Fibroblast of the conjunctiva (primary cell): ENCODE measurements around the gene SP140.
"Not testable (repeated sequence)": the region's sequence is repeated elsewhere in the genome, so short reads cannot be mapped to it uniquely, and the experiment has no call there.

Source experiments
- DNase-seq: peaks from one replicate; pipeline ENCODE4 v3.0.0-alpha.2; 2010; ENCODE audit warnings: low read depth

The SP140 gene

GRCh38 chr2:230226051-230226551 lies 565 bp downstream of the SP140 start:
- no peak for DNase-seq

GRCh38 chr2:230227216-230227615 lies 1.7 kb downstream of the SP140 start:
- no peak for DNase-seq

GRCh38 chr2:230230087-230230486 lies 4.6 kb downstream of the SP140 start:
- DNase-seq: peak; percentile 6

GRCh38 chr2:230230496-230231200 lies 5.1 kb downstream of the SP140 start:
- no peak for DNase-seq

DNA sequence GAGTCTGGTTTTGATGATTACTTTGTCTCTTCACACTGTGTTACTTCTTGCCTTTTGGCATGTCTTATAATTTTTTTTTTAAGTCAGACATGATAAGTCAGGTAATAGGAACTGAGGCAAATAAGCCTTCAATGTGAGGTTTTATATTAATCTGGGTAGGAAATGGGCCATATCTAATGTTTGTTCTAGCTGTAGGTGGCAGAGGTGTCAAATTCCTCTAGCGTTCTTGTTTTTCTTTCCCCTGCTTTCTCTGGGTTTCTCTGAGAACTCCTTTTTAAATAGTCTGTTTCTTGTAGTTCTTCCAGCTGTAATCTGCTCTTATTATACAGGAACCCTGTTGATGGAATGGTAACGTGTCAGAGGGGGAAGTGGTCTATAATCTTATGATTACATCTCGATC lies 5.7 kb downstream of the SP140 start:
- DNase-seq: no peak

GRCh38 chr2:230234122-230234722 lies 8.7 kb downstream of the SP140 start:
- no peak for DNase-seq

DNA sequence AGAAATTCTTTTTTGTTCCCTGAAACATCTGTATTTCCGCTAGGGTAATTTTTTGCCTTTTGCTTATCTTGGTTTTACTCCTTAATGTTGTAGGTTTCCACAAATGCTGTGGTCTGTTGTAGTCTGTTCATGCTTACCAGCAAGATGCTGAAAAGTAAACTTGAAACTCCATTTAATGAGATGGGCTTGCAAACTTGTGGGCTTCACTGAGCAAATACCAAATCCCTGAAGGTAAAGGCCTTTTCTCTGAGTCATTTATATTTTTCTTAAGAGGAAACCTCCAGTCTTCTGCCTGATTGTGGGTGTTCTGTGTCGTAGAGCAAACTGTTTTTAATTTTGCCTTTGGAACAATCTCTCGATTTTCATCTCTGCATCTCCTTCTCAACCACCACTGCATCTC lies 9.3 kb downstream of the SP140 start:
- no peak for DNase-seq

- no peak for DNase-seq
Observed at GRCh38 chr2:230244211-230244610, 18.7 kb downstream of the SP140 start.

- DNase-seq: no peak
Observed at GRCh38 chr2:230246206-230246605, 20.7 kb downstream of the SP140 start.

DNA sequence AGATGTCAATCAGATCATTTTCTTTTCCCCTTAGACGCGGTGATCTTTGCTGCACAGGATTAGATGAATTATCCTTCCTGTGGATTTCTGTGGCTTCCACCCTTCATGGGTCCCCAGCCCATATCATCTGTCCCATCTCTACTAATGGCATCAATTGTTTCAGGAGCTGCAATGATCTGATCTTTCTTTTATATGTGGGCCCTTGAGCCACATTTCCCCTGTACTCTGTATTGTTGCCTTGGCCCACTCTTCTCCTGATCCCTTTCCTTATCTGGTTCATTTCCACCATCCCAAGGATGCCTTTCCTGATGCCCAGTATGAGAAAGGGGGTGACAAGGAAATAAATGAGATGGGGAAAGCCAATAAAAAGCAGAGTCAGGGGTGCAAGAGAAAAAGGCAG lies 24.7 kb downstream of the SP140 start:
- DNase-seq: no peak

- no peak for DNase-seq
Observed at GRCh38 chr2:230254152-230254881, 28.8 kb downstream of the SP140 start.

DNA sequence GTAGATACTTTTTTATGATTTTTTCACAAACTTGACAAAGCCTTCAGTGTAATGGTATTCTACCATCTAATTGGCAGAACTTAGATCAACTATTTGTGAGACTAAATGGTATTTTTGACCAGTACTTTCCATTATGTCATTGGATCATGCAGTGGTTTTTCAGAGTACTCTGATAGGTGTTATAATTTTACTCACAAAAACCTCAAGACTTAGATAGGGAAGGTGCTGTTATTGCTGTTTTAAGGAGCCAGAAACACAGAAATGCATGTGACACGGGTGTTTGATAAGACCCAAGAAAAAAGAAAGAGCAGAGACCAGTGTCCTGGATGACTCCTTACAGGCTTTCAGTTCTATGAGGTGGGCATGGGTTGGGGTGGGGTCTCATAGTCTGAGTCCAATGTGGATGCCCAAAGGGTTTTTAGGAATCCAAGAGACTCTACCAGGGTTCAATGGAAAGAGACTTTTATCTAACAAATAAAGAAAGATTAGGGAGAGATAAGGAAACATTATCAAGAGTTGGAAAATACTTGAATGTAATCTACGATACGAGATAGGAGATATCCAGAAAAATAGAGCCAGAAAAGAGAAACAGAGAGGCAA lies 31.3 kb downstream of the SP140 start:
- DNase-seq: no peak

- DNase-seq: no peak
Observed at GRCh38 chr2:230258483-230258882, 32.9 kb downstream of the SP140 start.

DNA sequence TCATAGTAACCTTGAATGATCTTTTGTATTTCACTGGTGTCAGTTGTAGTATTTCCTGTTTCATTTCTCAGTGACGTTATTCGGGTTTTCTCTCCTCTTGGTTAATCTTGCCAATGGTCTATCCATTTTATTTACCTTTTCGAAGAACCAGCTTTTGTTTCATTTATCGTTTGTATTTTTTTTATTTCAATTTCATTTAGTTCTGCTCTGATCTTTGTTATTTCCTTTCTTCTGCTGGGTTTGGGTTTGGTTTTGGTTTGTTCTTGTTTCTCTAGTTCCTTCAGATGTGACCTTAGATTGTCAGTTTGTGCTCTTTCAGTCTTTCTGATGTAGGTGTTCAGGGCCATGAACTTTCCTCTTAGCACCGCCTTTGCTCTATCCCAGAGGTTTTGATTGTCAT lies 36.7 kb downstream of the SP140 start:
- no peak for DNase-seq

DNA sequence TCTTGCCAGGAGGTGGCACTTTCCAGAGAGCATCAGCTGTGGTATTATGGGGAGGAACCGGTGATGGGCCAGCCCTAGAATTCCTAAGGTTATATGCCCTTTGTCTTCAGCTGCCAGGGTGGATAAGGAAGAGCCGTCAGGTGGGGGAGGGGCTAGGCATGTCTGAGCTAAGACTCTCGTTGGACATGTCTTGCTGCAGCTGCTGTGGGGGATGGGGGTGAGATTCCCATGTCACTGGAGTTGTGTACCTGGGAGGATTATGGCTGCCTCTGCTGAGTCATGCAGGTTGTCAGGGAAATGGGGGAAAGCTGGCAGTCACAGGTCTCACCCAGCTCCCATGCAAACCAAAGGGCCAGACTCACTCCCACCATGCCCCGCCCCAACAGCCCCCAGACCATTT lies 39.4 kb downstream of the SP140 start:
- DNase-seq: not testable (repeated sequence)

- DNase-seq: no peak
Observed at GRCh38 chr2:230266638-230267037, 41.1 kb downstream of the SP140 start.

DNA sequence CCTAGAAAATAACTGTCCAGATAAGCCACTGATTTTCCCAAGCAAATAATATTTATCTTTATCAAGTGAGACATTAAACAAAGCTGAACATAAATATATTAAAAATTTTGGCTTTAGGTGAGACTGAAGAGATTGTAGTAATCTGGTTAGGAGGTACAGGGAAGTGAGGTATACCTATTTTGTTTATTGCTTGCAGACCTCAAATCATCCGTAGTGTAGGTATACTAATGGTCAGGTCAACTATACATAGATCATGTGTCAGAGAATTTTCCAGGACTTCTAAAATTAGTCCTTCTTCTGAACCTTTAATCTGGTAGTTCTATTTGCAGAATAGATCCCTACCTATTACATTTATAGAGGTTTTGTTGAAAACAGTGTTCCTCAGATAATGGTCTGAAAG lies 41.5 kb downstream of the SP140 start:
- no peak for DNase-seq

GRCh38 chr2:230267556-230267955 lies 42.0 kb downstream of the SP140 start:
- DNase-seq: no peak

- no peak for DNase-seq
Observed at GRCh38 chr2:230268606-230269243, 43.2 kb downstream of the SP140 start.

- no peak for DNase-seq
Observed at GRCh38 chr2:230269715-230270114, 44.2 kb downstream of the SP140 start.

- DNase-seq: no peak
Observed at GRCh38 chr2:230282936-230283335, 57.4 kb downstream of the SP140 start.

DNA sequence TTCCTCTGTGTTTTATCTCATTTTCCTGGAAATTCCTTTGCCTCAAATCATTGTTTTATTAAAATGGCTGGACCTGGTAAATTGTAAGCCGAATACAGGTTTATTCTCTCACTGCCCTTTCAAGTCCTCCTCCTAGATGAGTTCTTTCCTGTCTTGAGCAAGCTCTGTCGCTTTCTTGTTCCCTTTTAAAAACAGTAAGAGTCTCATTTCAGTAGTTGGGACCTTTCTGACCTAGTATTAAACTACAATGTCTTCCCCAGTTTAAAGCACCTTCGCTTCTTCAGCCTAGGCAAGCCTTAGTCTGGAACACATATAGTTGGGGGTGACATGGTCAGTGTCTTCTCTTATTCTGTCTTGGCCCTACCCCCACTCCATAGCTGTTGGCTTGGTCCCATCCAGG lies 60.5 kb downstream of the SP140 start:
- no peak for DNase-seq
